HepG2 (cell line): ENCODE results near the gene MARCHF2. TPM values are rescaled to one million over a fixed set of nuclear protein-coding genes. Genes with fewer than 3 reads are reported as not detected.

Experiments
- EHMT2 ChIP-seq: fragments of 200-600 bp; sonication (generic); IDR thresholded peaks from 2 replicates; pipeline ENCODE4 v1.7.0; 2017; ENCODE audit warnings: antibody characterized with exemption, low read depth, low read length, borderline replicate concordance
- HES4 ChIP-seq: sonication (generic); formaldehyde crosslinking; IDR thresholded peaks from 2 replicates; pipeline ENCODE4 v1.9.0; 2021; ENCODE audit warnings: mild to moderate bottlenecking, missing genetic modification reagents, borderline replicate concordance
- HIVEP1 ChIP-seq: sonication (generic); formaldehyde crosslinking; IDR thresholded peaks from 2 replicates; pipeline ENCODE4 v1.4.0; 2020; ENCODE audit warnings: mild to moderate bottlenecking, missing genetic modification reagents
- RFX3 ChIP-seq: IDR thresholded peaks from 2 replicates; pipeline ENCODE4 v1.6.1; 2016; ENCODE audit warnings: missing biosample characterization, missing genetic modification reagents
- WIZ ChIP-seq: sonication (generic); formaldehyde crosslinking; IDR thresholded peaks from 2 replicates; pipeline ENCODE4 v1.5.1; 2020; ENCODE audit warnings: mild to moderate bottlenecking, missing genetic modification reagents
- ZNF652 ChIP-seq: IDR thresholded peaks from 2 replicates; pipeline ENCODE4 v1.6.1; 2016; ENCODE audit warnings: low read depth, borderline replicate concordance
- polyA plus RNA-seq, 8 experiments: library from polyadenylated mRNA; depleted of rRNA in 3 of 8; stranded (reverse) in 7 of 8; unstranded in 1 of 8; fragments of >200 nt; fragmentation: Illumina TruSeq in 4 of 8; extraction: Trizol in 4 of 8; gene quantifications; 2 replicates each; pipeline versions ENCODE4 v1.2.1 to v1.2.3, GENCODE V29; 2011 to 2016; ENCODE audit warnings: low read depth in 4 of 8, missing spikeins in 1 of 8, mixed read lengths in 1 of 8; ENCODE audit not compliant: insufficient read depth in 1 of 8
- total RNA-seq, 5 experiments: library from RNA; depleted of rRNA; stranded (reverse); fragments of >200 nt; fragmentation: Illumina TruSeq; extraction: Trizol; gene quantifications; 2 replicates each; pipeline ENCODE4 v1.2.3, GENCODE V29; 2016; ENCODE audit warnings: low read depth in 1 of 5
- TF ChIP-seq, protein P1 (sequence below), 2 experiments: fragments of 450-650 bp in 1 of 2; sonication (generic) in 1 of 2; formaldehyde crosslinking in 1 of 2; IDR thresholded peaks; 2 replicates each; pipeline versions ENCODE4 v1.6.1 to v1.8.0; 2016 to 2022; ENCODE audit warnings: antibody characterized with exemption in 1 of 2, mild to moderate bottlenecking in 1 of 2, missing genetic modification reagents in 1 of 2
- TF ChIP-seq, protein P2 (sequence below), 2 experiments: sonication (generic) in 1 of 2; formaldehyde crosslinking in 1 of 2; IDR thresholded peaks; 2 replicates each; pipeline versions ENCODE4 v1.6.1 to v1.9.0; 2014 to 2022; ENCODE audit warnings: antibody characterized with exemption in 1 of 2, borderline replicate concordance in 1 of 2, inconsistent platforms in 1 of 2, low read depth in 1 of 2, missing genetic modification reagents in 1 of 2
- TF ChIP-seq, protein P3 (sequence below): sonication (generic); formaldehyde crosslinking; IDR thresholded peaks from 2 replicates; pipeline ENCODE4 v1.9.0; 2021; ENCODE audit warnings: missing genetic modification reagents, borderline replicate concordance

Gene MARCHF2
- total and polyA plus RNA-seq, 2 of the 13 experiments (the other 11 are each of a cell fraction or from before 2014, with no cell fraction given), result 12.7 to 13.0 TPM

DNA sequence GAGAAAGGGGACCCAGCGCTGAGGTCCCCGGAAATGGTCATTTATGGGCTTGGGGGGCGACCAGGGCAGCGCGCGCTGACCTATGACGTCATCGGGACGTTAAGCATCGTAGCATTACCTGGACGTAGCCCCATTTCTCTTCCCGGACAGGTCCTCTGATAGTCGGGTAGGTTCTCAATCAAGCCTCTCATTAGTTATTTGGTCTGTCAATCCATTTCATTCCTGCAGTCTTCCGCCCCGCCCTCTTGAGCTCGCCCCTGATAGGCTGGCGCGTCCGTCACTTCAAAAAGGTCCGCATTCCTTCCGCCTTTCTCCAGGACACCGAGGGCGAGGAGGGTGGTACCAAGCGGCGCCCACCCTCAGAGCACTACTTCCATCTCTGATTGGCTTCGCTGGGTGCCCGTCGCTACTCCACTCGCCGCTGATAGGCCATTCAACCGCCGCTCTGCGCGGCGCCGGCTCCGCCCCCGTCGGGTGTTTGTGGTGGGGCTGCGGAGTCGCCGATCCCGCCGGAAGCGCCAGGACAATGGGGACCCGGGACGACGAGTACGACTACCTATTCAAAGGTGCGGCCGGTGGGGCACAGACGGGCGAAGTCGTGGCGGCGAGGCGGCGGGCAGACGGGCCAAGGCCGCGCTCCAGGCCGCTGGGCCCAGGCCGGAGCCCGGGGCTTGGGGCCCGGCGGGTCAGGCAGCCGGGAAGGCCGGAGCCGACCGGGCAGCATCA is 23.1 kb upstream of the MARCHF2 start, which contains the start of gene RAB11B (continued):
- no peak for TF ChIP-seq EHMT2
- TF ChIP-seq, protein P1, sequence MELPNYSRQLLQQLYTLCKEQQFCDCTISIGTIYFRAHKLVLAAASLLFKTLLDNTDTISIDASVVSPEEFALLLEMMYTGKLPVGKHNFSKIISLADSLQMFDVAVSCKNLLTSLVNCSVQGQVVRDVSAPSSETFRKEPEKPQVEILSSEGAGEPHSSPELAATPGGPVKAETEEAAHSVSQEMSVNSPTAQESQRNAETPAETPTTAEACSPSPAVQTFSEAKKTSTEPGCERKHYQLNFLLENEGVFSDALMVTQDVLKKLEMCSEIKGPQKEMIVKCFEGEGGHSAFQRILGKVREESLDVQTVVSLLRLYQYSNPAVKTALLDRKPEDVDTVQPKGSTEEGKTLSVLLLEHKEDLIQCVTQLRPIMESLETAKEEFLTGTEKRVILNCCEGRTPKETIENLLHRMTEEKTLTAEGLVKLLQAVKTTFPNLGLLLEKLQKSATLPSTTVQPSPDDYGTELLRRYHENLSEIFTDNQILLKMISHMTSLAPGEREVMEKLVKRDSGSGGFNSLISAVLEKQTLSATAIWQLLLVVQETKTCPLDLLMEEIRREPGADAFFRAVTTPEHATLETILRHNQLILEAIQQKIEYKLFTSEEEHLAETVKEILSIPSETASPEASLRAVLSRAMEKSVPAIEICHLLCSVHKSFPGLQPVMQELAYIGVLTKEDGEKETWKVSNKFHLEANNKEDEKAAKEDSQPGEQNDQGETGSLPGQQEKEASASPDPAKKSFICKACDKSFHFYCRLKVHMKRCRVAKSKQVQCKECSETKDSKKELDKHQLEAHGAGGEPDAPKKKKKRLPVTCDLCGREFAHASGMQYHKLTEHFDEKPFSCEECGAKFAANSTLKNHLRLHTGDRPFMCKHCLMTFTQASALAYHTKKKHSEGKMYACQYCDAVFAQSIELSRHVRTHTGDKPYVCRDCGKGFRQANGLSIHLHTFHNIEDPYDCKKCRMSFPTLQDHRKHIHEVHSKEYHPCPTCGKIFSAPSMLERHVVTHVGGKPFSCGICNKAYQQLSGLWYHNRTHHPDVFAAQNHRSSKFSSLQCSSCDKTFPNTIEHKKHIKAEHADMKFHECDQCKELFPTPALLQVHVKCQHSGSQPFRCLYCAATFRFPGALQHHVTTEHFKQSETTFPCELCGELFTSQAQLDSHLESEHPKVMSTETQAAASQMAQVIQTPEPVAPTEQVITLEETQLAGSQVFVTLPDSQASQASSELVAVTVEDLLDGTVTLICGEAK (IDR thresholded peaks at IDR 0.05), result peak; percentile 20; the same call in 1 of the 2 replicates
- TF ChIP-seq, protein P1 (CRISPR knock-in tag; IDR thresholded peaks at IDR 0.05), result no peak
- TF ChIP-seq, protein P2, sequence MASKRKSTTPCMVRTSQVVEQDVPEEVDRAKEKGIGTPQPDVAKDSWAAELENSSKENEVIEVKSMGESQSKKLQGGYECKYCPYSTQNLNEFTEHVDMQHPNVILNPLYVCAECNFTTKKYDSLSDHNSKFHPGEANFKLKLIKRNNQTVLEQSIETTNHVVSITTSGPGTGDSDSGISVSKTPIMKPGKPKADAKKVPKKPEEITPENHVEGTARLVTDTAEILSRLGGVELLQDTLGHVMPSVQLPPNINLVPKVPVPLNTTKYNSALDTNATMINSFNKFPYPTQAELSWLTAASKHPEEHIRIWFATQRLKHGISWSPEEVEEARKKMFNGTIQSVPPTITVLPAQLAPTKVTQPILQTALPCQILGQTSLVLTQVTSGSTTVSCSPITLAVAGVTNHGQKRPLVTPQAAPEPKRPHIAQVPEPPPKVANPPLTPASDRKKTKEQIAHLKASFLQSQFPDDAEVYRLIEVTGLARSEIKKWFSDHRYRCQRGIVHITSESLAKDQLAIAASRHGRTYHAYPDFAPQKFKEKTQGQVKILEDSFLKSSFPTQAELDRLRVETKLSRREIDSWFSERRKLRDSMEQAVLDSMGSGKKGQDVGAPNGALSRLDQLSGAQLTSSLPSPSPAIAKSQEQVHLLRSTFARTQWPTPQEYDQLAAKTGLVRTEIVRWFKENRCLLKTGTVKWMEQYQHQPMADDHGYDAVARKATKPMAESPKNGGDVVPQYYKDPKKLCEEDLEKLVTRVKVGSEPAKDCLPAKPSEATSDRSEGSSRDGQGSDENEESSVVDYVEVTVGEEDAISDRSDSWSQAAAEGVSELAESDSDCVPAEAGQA (IDR thresholded peaks at IDR 0.05; ENCODE audit: low read depth), result peak; percentile 98
- TF ChIP-seq, protein P2 (CRISPR knock-in tag; IDR thresholded peaks at IDR 0.05; ENCODE audit: borderline replicate concordance), result no peak
- no peak for TF ChIP-seq HIVEP1
- TF ChIP-seq ZNF652 (CRISPR knock-in tag), result no peak
- peak; percentile 85; the same call in 1 of the 2 replicates for TF ChIP-seq HES4
- TF ChIP-seq WIZ (CRISPR knock-in tag), result no peak
- no peak for TF ChIP-seq RFX3 (CRISPR knock-in tag)
- TF ChIP-seq, protein P3, sequence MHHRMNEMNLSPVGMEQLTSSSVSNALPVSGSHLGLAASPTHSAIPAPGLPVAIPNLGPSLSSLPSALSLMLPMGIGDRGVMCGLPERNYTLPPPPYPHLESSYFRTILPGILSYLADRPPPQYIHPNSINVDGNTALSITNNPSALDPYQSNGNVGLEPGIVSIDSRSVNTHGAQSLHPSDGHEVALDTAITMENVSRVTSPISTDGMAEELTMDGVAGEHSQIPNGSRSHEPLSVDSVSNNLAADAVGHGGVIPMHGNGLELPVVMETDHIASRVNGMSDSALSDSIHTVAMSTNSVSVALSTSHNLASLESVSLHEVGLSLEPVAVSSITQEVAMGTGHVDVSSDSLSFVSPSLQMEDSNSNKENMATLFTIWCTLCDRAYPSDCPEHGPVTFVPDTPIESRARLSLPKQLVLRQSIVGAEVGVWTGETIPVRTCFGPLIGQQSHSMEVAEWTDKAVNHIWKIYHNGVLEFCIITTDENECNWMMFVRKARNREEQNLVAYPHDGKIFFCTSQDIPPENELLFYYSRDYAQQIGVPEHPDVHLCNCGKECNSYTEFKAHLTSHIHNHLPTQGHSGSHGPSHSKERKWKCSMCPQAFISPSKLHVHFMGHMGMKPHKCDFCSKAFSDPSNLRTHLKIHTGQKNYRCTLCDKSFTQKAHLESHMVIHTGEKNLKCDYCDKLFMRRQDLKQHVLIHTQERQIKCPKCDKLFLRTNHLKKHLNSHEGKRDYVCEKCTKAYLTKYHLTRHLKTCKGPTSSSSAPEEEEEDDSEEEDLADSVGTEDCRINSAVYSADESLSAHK (CRISPR knock-in tag), result no peak
